ENCODE data around the gene CCNL2.

CCNL2 gene

GRCh38 chr1:1402072-1402900 lies 3.2 kb upstream of the CCNL2 start:
- TF ChIP-seq CTCF (conservative IDR thresholded peaks at IDR 0.05) = peak; percentile 72
- H3K27ac ChIP-seq = peak overlapping the region; percentile 95; the same call in 1 of the 2 replicates

- peak overlapping the region; percentile 95 for H3K27ac ChIP-seq
- TF ChIP-seq CTCF (conservative IDR thresholded peaks at IDR 0.05) = no peak
These were observed 2.4 kb upstream of the CCNL2 start for GRCh38 chr1:1401457-1402010.

- H3K27ac ChIP-seq = peak overlapping the region; percentile 95
- no peak for TF ChIP-seq CTCF (conservative IDR thresholded peaks at IDR 0.05)
These were observed 1.7 kb upstream of the CCNL2 start for GRCh38 chr1:1400576-1401456.

- no peak for TF ChIP-seq CTCF (conservative IDR thresholded peaks at IDR 0.05)
- H3K27ac ChIP-seq = peak overlapping the region; percentile 95
These were observed 889 bp upstream of the CCNL2 start for GRCh38 chr1:1399872-1400575.

- no peak for TF ChIP-seq CTCF (conservative IDR thresholded peaks at IDR 0.05)
- peak overlapping the region; percentile 95 for H3K27ac ChIP-seq
These were observed 403 bp downstream of the CCNL2 start for GRCh38 chr1:1398677-1399186.

GRCh38 chr1:1397839-1398523 lies 1.2 kb downstream of the CCNL2 start:
- peak overlapping the region; percentile 95 for H3K27ac ChIP-seq
- no peak for TF ChIP-seq CTCF (conservative IDR thresholded peaks at IDR 0.05)
